Ishikawa (cell line): Measurements from ENCODE around the gene PLG.

ENCODE experiments used
- EP300 ChIP-seq: IDR thresholded peaks from 2 replicates; pipeline ENCODE4 v1.6.1; 2012; ENCODE audit warnings: borderline replicate concordance
- RAD21 ChIP-seq: IDR thresholded peaks from 2 replicates; pipeline ENCODE4 v1.6.1; 2012; ENCODE audit warnings: low read depth
- TCF12 ChIP-seq: IDR thresholded peaks from 2 replicates; pipeline ENCODE4 v1.6.1; 2012; ENCODE audit warnings: low read depth
- YY1 ChIP-seq: IDR thresholded peaks from 2 replicates; pipeline ENCODE4 v1.6.1; 2012; ENCODE audit warnings: low read depth
- TF ChIP-seq, protein P1 (sequence below): IDR thresholded peaks from 2 replicates; pipeline ENCODE4 v1.6.1; 2012

DNA sequence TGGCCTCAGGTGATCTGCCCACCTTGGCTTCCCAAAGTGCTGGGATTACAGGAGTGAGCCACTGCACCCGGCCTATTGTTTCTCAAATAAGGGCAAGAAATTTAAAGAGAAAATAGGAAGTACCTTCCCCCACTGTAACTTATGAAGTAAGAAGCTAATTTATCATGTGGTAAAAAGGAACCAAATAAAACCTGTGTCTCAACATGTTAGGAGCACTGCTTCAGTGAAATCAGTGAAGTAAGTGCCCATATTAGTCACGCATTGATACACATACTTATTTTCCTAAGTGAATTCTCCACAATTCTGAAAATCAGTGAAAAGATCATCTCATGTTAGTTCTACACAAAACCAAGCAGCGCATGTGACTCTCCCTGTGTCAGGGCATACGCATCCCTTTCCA is 23.8 kb upstream of the PLG start:
- TF ChIP-seq, protein P1, sequence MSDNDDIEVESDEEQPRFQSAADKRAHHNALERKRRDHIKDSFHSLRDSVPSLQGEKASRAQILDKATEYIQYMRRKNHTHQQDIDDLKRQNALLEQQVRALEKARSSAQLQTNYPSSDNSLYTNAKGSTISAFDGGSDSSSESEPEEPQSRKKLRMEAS = no peak
- TF ChIP-seq EP300 (no peak), YY1 (no peak), TCF12 (no peak), RAD21 (no peak)
